Fibroblast of villous mesenchyme (primary cell): ENCODE measurements around the gene PPARGC1A. TPM values are rescaled to one million over a fixed set of nuclear protein-coding genes. Genes with fewer than 3 reads are reported as not detected.
A peak's percentile ranks its signal among the peaks of the same experiment; 100 is the strongest.

Experiments used
- DNase-seq: peaks from one replicate; pipeline ENCODE4 v3.0.0-alpha.2; 2010; ENCODE audit warnings: low read depth
- H3K4me3 ChIP-seq: 2 replicates; pipeline ENCODE4 v1.5.1; 2011; ENCODE audit warnings: low read depth, mild to moderate bottlenecking, low read length
- CTCF ChIP-seq: IDR thresholded peaks from 2 replicates; pipeline ENCODE4 v1.5.1; 2012; ENCODE audit warnings: low read depth, mild to moderate bottlenecking, low read length; ENCODE audit not compliant: insufficient read depth
- total RNA-seq: library from RNA; depleted of rRNA; stranded (reverse); fragments of >200 nt; gene quantifications from 2 replicates; pipeline ENCODE4 v1.2.3, GENCODE V29; 2012

Gene PPARGC1A
- total RNA-seq, 1 donor: 0.86 TPM

- no peak for TF ChIP-seq CTCF
- no peak overlapping the region for H3K4me3 ChIP-seq
- DNase-seq: no peak
Observed at GRCh38 chr4:23773884-23774636, 115.8 kb downstream of the PPARGC1A start.

- peak; percentile 59 for DNase-seq
- H3K4me3 ChIP-seq: no peak overlapping the region
- TF ChIP-seq CTCF: no peak
Observed at GRCh38 chr4:23770011-23770410, 119.8 kb downstream of the PPARGC1A start.

GRCh38 chr4:23769406-23769805 is 120.4 kb downstream of the PPARGC1A start:
- peak; percentile 22 for DNase-seq
- no peak overlapping the region for H3K4me3 ChIP-seq
- TF ChIP-seq CTCF: no peak

- no peak for TF ChIP-seq CTCF
- H3K4me3 ChIP-seq: no peak overlapping the region
- no peak for DNase-seq
Observed at GRCh38 chr4:23768541-23768940, 121.3 kb downstream of the PPARGC1A start.

GRCh38 chr4:23766344-23766743 is 123.5 kb downstream of the PPARGC1A start:
- peak; percentile 54 for DNase-seq
- H3K4me3 ChIP-seq: no peak overlapping the region
- TF ChIP-seq CTCF: no peak

GRCh38 chr4:23763559-23763958 is 126.3 kb downstream of the PPARGC1A start:
- no peak for DNase-seq
- no peak overlapping the region for H3K4me3 ChIP-seq
- no peak for TF ChIP-seq CTCF

GRCh38 chr4:23762551-23762950 is 127.3 kb downstream of the PPARGC1A start:
- no peak for TF ChIP-seq CTCF
- no peak for DNase-seq
- no peak overlapping the region for H3K4me3 ChIP-seq
